ENCODE results near the gene MCHR1.

GRCh38 chr22:40659166-40659565, 20.1 kb upstream of the MCHR1 start:
- TF ChIP-seq POLR2A (IDR thresholded peaks at IDR 0.05; ENCODE audit: low read length) (no peak), GATA1 (IDR thresholded peaks at IDR 0.05; ENCODE audit: low read depth, low read length) (no peak)
